Measurements from ENCODE around the gene WWOX. TPM values are rescaled to one million over a fixed set of nuclear protein-coding genes. Genes with fewer than 3 reads are reported as not detected.

The WWOX gene
- total and polyA plus RNA-seq, 2 donors, result 15.3 to 28.4 TPM

DNA sequence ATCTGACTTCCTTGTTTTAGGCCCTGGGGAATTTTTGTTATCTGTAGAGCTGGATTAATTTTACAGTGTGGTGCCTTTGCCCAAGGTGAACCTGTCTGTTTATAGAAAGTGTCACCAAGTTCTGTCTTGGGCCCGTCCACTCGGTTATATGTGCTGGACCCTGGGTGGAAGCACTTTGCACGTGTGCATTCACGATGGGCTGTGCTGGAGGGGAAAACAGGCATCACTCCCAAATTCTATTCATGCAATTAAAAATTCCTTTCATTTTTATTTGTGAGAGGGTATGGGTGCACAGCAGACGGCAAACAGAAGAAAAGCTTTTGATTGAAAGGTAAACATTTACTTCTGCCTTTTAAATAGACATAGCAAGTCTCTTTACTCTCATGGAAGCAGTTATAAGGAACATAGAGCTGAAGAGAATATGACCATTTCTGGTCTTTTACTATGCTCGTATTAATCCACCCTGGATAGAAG lies 101.2 kb downstream of the WWOX start:
- DNase-seq (ENCODE audit: extremely low spot score), result no peak
- 66% methylated on average over 6 of the region's 6 CpGs for WGBS
- Histone ChIP-seq H3K4me1 (ENCODE audit: insufficient read depth) (no peaks in the 10 kb centered on the region), H3K4me3 (ENCODE audit: low read depth, low read length) (no peak overlapping the region), H3K36me3 (ENCODE audit: insufficient read depth) (no peaks in the 10 kb centered on the region), H3K27ac (ENCODE audit: low read depth) (no peak overlapping the region)

GRCh38 chr16:78205506-78205905 lies 106.1 kb downstream of the WWOX start:
- no peak overlapping the region for H3K27ac ChIP-seq (ENCODE audit: low read depth)
- WGBS, result 95% methylated on average over 3 of the region's 3 CpGs
- H3K4me3 ChIP-seq (ENCODE audit: low read depth, low read length), result no peak overlapping the region
- DNase-seq (ENCODE audit: extremely low spot score), result no peak
- H3K36me3 ChIP-seq (ENCODE audit: insufficient read depth), result no peaks in the 10 kb centered on the region
- no peaks in the 10 kb centered on the region for H3K4me1 ChIP-seq (ENCODE audit: insufficient read depth)

DNA sequence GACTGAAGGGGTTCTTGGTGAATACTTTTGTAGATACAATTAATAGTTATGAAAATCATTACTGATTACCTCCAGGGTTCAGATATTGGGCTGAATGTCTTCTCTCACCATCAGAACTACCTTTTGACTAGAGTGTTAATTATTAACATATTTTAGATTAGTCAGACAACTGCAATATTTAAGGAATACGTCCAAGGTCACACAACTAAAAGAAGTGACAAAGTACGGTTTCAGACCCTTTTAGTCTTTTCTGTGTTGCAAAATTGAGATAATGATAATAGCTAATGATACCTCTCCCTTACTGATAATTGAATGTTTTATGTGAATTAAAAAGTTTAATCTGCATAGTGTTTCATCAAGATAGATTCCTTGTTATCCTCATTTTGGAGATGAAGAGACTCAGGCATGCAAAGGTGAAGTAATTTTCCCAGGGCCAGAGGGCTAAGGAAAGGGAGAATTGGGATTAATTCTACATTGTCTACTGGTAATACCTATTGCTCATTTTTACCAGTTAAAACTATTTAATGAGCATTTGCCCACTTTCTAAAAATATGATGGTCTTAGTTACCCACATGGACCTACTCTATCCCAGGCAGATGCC lies 107.3 kb downstream of the WWOX start:
- no peak for DNase-seq (ENCODE audit: extremely low spot score)
- H3K4me3 ChIP-seq (ENCODE audit: low read depth, low read length), result no peak overlapping the region
- H3K4me1 ChIP-seq (ENCODE audit: insufficient read depth), result no peaks in the 10 kb centered on the region
- 91% methylated on average over 2 of the region's 2 CpGs for WGBS
- H3K27ac ChIP-seq (ENCODE audit: low read depth), result no peak overlapping the region
- no peaks in the 10 kb centered on the region for H3K36me3 ChIP-seq (ENCODE audit: insufficient read depth)

DNA sequence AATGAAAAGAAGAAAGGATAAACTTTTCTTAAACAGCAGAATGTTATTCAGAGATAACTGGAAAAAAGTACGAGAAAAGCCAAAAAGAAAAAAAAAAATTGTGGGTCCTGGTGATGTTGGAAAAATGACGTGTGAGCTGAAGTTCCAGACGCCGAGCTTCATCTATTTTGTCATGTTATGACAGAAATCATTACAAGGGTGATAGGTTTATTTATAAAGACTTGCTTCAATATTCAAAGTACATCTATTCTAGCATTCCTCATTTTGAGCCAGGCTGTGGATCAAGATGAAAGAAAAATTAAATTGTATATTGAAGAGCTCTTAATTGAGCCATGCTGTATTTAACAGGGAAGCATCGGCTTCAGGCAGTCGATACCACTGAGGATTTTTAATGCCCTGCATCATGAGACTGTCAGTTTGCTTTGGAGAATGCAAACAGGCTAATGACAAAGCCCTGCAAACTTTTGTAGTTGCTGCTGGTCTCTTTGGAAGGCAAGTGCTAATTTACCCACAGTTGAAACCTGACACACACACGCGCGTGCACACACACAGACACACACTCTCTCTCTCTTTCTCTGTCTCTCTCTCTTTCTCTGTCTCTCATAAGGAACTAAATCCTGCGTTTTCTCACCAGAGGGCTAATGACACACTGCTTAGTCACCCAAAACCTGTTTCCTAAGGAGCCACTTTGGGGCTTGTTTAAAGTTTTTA lies 110.7 kb downstream of the WWOX start:
- DNase-seq (ENCODE audit: extremely low spot score), result no peak
- Histone ChIP-seq H3K27ac (ENCODE audit: low read depth) (no peak overlapping the region), H3K36me3 (ENCODE audit: insufficient read depth) (no peaks in the 10 kb centered on the region), H3K4me1 (ENCODE audit: insufficient read depth) (no peaks in the 10 kb centered on the region), H3K4me3 (ENCODE audit: low read depth, low read length) (no peak overlapping the region)
- 52% methylated on average over 10 of the region's 10 CpGs for WGBS

DNA sequence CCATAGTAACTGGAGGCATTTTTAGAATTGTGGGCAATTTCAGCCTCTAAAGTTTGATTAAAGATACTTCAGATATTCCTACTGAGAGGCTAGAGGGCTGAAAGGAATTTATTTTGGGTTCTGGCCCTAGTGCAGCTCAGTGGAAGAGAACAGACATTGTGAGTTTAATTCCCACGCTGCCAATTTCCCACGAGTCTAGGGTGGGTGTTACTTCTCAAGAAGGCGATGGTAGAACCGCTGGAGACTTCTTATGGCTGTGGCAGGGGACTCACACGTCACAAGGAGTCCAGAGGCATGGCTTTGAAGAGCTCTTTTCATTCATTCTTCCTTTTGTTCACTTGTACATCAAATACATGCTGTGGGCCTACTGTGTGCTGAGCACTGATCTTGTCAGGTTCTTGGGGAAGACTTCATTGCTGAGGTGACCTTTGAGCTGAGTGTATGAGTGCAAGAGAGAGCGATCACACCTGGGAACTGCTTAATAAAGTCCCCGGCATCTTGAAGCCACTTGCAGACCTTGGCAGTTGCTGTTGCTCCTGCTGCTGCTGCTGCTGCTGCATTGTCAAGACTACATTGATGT lies 111.7 kb downstream of the WWOX start:
- Histone ChIP-seq H3K4me3 (ENCODE audit: low read depth, low read length) (no peak overlapping the region), H3K27ac (ENCODE audit: low read depth) (no peak overlapping the region), H3K4me1 (ENCODE audit: insufficient read depth) (no peaks in the 10 kb centered on the region), H3K36me3 (ENCODE audit: insufficient read depth) (no peaks in the 10 kb centered on the region)
- 82% methylated on average over 7 of the region's 7 CpGs for WGBS
- DNase-seq (ENCODE audit: extremely low spot score), result no peak

GRCh38 chr16:78211946-78212345 lies 112.5 kb downstream of the WWOX start:
- WGBS, result 93% methylated on average over 2 of the region's 2 CpGs
- Histone ChIP-seq H3K36me3 (ENCODE audit: insufficient read depth) (no peaks in the 10 kb centered on the region), H3K4me3 (ENCODE audit: low read depth, low read length) (no peak overlapping the region), H3K4me1 (ENCODE audit: insufficient read depth) (no peaks in the 10 kb centered on the region), H3K27ac (ENCODE audit: low read depth) (no peak overlapping the region)
- DNase-seq (ENCODE audit: extremely low spot score), result no peak

DNA sequence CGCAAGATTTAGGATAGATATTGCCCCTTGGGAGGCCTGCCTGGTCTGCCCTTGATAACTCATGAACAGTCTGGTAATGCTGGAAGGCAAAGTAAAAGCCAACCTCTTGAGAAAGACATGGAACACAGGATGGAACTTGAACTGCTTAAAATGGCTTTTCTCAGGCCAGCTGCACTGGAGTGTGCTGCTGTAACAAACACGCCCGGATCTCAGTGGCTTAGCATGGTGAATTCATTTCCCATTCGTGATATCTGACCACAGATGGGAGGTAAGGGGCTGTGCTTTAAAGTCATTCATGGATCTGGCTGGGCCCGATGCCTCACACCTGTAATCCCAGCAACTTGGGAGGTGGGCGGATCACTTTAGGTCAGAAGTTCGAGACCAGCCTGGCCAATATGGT lies 113.2 kb downstream of the WWOX start:
- H3K36me3 ChIP-seq (ENCODE audit: insufficient read depth), result no peaks in the 10 kb centered on the region
- no peak overlapping the region for H3K4me3 ChIP-seq (ENCODE audit: low read depth, low read length)
- no peaks in the 10 kb centered on the region for H3K4me1 ChIP-seq (ENCODE audit: insufficient read depth)
- no peak overlapping the region for H3K27ac ChIP-seq (ENCODE audit: low read depth)
- 98% methylated on average over 7 of the region's 7 CpGs for WGBS
- no peak for DNase-seq (ENCODE audit: extremely low spot score)

DNA sequence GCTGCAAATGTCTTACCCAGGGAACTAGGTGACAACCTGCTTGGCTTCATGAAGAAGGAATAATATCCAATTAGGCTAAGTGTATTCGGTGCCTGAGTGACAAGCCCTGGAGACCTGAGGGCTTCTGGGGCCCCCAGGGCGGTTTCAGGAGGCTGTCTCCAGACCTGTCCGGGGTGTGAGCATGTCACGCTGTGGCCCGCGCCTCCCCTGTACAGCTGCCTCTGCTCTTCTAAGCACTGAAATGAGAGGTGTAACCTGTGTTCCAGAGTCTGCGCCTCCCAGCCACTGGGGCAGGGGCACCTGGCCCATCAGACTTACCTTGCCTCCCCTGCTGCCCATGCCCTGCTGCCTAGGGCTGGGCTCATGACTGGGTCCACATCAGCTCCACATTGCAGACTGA lies 114.3 kb downstream of the WWOX start:
- no peak for DNase-seq (ENCODE audit: extremely low spot score)
- over 99% methylated on average over 7 of the region's 7 CpGs for whole genome bisulfite sequencing
- H3K4me1 ChIP-seq (ENCODE audit: insufficient read depth), result no peaks in the 10 kb centered on the region
- H3K36me3 ChIP-seq (ENCODE audit: insufficient read depth), result no peaks in the 10 kb centered on the region
- no peak overlapping the region for H3K4me3 ChIP-seq (ENCODE audit: low read depth, low read length)
- no peak overlapping the region for H3K27ac ChIP-seq (ENCODE audit: low read depth)

DNA sequence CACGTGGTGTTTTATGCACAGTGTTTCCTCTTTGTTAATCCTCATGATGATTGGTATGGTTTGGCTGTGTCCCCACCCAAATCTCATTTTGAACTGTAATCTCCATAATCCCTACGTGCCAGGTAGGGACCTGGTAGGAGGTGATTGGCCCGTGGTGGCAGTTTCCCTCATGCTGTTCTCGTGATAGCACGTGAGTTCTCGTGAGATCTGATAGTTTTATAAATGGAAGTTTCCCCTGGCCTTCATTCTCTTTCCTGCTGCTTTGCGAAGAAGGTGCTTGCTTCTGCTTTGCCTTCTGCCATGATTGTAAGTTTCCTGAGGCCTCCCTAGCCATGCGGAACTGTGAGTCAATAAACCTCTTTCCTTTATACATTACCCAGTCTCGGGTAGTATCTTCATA lies 115.8 kb downstream of the WWOX start:
- 98% methylated on average over 9 of the region's 9 CpGs for WGBS
- Histone ChIP-seq H3K4me3 (ENCODE audit: low read depth, low read length) (no peak overlapping the region), H3K36me3 (ENCODE audit: insufficient read depth) (no peaks in the 10 kb centered on the region), H3K4me1 (ENCODE audit: insufficient read depth) (no peaks in the 10 kb centered on the region), H3K27ac (ENCODE audit: low read depth) (no peak overlapping the region)
- no peak for DNase-seq (ENCODE audit: extremely low spot score)

DNA sequence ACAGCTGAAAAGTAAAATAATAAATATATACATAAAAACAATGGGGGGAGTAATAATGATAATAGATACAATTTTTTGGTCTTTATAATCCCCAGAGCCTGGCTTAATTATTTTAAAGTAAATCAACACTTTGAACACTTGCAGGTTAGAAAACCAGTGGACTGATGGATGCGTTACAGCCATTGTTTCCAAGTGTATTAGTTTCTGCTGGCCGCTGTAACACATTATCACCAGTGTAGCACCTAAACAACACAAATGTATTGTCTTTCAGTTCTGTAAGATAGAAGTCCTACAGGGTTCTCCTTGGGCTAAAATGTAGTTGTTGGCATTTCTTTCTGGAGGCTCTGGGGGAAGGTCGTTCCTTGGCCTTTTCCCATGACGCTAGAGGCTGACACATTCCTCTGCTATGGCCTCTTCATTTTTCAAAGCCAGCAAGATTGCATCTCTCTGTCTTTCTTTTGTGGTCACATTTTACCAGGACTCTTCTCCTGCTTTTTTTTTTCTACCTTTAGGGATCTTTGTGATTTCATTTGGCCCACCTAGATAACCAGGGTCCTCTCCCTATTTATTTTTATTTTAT lies 116.8 kb downstream of the WWOX start:
- Histone ChIP-seq H3K36me3 (ENCODE audit: insufficient read depth) (no peaks in the 10 kb centered on the region), H3K4me3 (ENCODE audit: low read depth, low read length) (no peak overlapping the region), H3K27ac (ENCODE audit: low read depth) (no peak overlapping the region), H3K4me1 (ENCODE audit: insufficient read depth) (no peaks in the 10 kb centered on the region)
- WGBS, result 98% methylated on average over 4 of the region's 4 CpGs
- no peak for DNase-seq (ENCODE audit: extremely low spot score)

- H3K27ac ChIP-seq (ENCODE audit: low read depth), result no peak overlapping the region
- no peaks in the 10 kb centered on the region for H3K36me3 ChIP-seq (ENCODE audit: insufficient read depth)
- WGBS, result 82% methylated on average over 7 of the region's 7 CpGs
- H3K4me3 ChIP-seq (ENCODE audit: low read depth, low read length), result no peak overlapping the region
- no peaks in the 10 kb centered on the region for H3K4me1 ChIP-seq (ENCODE audit: insufficient read depth)
- DNase-seq (ENCODE audit: extremely low spot score), result no peak
Observed at GRCh38 chr16:78217276-78217675, 117.8 kb downstream of the WWOX start.

- DNase-seq (ENCODE audit: extremely low spot score), result no peak
- no peak overlapping the region for H3K27ac ChIP-seq (ENCODE audit: low read depth)
- no peak overlapping the region for H3K4me3 ChIP-seq (ENCODE audit: low read depth, low read length)
- H3K36me3 ChIP-seq (ENCODE audit: insufficient read depth), result no peaks in the 10 kb centered on the region
- no peaks in the 10 kb centered on the region for H3K4me1 ChIP-seq (ENCODE audit: insufficient read depth)
- WGBS, result 93% methylated on average over 4 of the region's 4 CpGs
Observed at GRCh38 chr16:78218279-78218678, 118.8 kb downstream of the WWOX start.

GRCh38 chr16:78218856-78219651 lies 119.6 kb downstream of the WWOX start:
- Histone ChIP-seq H3K4me3 (ENCODE audit: low read depth, low read length) (no peak overlapping the region), H3K4me1 (ENCODE audit: insufficient read depth) (no peaks in the 10 kb centered on the region), H3K27ac (ENCODE audit: low read depth) (no peak overlapping the region), H3K36me3 (ENCODE audit: insufficient read depth) (no peaks in the 10 kb centered on the region)
- 90% methylated on average over 8 of the region's 8 CpGs for WGBS
- DNase-seq (ENCODE audit: extremely low spot score), result no peak

Measured in urinary bladder (tissue), 4 donors.